Inflammatory macrophage treated with lipopolysaccharide for 1 hour (primary cell): ENCODE measurements around the gene ERBB2.
"Not testable (repeated sequence)": the region's sequence is repeated elsewhere in the genome, so short reads cannot be mapped to it uniquely, and the experiment has no call there.

ENCODE experiments used
- DNase-seq, 2 donors: peaks; one replicate each; pipeline ENCODE4 v3.0.0-alpha.2; 2020 to 2022

Gene ERBB2

GRCh38 chr17:39750131-39751015, 50.5 kb downstream of the ERBB2 start:
- no peak for DNase-seq

DNA sequence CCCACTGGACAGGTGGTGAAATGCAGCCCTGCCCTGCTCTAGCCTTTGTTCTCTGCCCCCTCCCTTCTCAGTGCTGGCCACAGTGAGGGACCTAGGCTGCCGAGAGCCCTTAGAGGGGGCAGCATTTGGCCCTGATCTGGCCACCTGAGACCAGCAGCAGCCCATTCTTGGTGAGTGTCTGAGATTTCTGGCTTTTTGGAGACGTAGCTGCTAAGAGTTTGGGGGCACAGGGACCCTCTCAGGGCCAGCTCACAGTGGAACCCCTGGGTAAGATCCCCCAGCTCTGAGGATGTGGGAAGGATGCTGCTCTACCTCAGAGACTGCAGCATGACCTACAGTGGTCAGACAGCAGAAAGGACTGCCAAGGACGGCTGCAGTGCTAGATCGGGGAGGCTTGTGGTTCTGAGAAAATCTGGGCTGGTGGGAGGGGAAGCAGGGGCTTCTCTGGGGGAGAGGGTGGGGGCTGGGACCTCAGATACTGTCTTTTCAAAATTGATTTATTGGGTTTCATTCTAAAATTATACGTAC, 51.2 kb downstream of the ERBB2 start:
- DNase-seq, result no peak

- no peak for DNase-seq
Measured at GRCh38 chr17:39751637-39752036, 51.8 kb downstream of the ERBB2 start.

- no peak for DNase-seq
Measured at GRCh38 chr17:39752241-39752881, 52.5 kb downstream of the ERBB2 start.

DNA sequence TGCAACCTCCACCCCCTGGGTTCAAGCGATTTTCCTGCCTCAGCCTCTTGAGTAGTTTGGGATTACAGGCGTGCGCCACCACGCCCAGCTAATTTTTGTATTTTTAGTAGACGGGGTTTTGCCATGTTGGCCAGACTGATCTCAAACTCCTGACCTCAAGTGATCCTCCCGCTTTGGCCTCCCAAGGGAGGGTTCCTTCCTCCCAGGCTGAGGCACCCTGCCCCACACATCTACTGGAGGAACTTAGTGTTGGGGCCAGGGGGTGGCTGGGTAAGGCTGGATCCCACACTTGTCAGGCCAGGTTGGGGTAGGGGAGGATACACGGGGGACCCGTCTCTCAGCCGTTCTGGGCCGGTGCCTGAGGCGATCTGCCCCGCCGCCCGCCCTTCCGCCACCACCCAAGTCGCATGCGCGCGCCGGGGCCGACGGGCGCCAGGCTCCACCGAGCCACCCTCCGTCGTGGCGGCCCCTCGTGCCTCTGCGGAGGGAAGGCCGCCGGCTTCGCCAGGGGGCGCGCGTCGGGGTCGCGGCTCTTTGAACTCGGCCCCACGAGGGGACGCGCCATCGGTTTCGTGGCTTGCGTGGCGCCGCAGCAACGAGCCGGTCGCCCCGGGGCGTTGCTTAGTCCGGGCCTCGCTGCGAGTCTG, 53.8 kb downstream of the ERBB2 start:
- DNase-seq, result peak in 1 of 2 donors; percentile 41

GRCh38 chr17:39754161-39754957, 54.5 kb downstream of the ERBB2 start:
- DNase-seq, result peak; percentile 92 to 96

- no peak for DNase-seq
Measured at GRCh38 chr17:39754958-39755553, 55.2 kb downstream of the ERBB2 start.

GRCh38 chr17:39755554-39756379, 55.9 kb downstream of the ERBB2 start:
- no peak for DNase-seq

GRCh38 chr17:39756380-39757079, 56.7 kb downstream of the ERBB2 start:
- no peak for DNase-seq

DNA sequence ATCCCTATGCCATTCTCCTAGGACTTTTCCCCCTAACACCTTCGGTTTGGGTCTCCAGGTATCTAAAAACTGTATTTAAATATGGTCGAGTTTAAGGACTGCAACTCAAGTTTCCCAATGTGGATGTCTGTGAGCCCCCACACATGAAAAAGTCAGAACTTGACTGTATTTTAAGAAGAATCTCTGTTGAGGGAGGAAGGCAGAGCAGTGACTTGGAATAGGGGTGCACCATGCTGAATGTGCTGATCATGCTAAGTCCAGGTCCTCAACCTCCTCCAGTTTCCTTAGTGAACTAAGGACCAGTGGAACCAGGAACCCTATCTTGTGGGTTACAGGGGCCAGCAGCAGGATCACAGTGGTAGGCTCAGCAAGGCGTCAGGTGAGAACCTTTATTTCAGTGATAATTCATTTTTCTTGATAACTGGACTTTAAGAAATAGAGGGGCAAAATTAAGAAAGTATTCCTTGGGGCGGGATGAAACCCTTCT, 57.4 kb downstream of the ERBB2 start:
- DNase-seq, result no peak

GRCh38 chr17:39757931-39758873, 58.3 kb downstream of the ERBB2 start:
- no peak for DNase-seq

DNA sequence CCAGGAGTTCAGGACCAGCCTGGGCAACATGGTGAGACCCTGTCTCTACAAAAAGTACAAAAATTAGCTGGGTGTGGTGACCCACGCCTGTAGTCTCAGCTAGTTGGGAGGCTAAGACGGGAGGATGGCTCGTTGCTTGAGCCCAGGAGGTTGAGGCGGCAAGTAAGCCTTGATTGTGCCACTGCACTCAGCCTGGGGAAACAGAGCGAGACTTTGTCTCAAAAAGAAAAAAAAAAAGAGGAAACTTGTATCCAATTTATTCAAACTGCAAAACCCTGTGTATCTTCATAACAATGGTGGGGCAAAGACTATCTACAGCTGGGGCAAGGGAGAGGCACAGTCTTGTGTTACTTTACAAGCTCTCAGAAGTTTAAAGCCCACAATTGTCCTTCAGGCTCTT, 59.3 kb downstream of the ERBB2 start:
- DNase-seq, result no peak

GRCh38 chr17:39761861-39762496, 62.1 kb downstream of the ERBB2 start:
- DNase-seq, result no peak

DNA sequence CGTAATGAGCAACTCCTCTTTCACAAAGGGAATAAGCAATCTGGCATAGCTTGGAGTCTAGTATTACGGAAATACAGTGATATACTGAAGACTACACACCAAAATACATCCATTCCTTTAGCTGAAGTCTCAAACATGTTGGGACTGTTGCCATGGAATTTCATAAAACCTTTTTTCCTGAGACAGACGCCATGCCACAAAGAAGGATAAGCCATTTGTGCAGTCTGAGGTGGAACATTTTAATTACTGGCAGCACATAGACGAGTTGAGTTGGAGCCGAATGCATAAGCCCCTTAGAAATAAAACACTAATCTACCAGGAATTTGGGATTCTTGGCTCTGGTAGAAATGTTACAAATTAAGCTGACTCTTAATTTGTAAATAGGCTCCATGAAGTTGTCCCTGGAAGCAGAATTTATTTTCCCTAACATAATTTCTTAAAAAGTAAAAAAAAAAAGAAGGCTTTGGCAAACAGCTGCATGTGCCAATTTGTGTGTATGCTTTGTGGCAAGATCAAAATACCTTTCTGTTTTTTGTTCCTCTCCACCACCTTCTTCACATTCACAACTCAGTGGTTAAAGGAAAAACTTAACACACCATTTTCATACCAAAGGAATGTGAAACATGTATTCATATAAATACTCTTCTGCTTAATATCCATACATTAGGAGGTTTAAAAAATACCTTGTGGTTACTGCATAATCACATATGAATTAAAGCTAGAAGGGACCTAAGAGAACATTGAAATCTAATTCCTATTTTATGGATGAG, 63.4 kb downstream of the ERBB2 start:
- no peak for DNase-seq

DNA sequence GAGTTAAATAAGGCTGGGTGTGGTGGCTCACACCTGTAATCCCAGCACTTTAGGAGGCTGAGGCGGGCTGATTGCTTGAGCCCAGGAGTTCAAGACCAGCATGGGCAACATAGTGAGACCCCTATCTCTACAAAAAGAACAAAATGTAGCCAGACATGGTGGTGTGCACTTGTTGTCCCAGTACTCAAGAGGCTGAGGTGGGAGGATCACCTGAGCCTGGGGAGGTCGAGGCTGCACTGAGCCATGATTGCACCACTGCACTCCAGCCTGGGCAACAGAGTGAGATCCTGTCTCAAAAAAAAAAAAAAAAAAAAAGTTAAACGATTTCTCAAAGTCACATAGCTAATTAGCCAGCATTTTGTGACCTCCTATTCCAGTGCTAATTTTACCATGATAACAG, 64.3 kb downstream of the ERBB2 start:
- DNase-seq, result not testable (repeated sequence)

DNA sequence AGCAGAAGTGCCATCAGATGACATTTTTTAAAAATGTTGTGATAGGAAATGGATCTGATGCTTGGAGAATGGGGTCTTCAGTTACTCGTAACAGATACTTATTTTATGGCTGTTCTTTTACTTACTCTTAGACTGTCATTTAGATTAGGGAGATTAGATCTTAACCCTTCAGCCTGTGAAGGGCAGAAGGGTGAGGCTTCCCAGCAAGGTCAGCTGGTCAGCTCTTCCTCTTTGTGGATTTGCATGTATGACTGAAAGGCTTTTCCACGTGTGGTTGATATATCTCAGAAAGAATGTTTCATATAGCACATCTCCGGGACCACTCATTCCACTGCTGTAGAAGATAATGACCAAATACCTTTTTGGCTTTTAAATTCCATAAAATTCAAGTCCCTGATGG, 65.3 kb downstream of the ERBB2 start:
- DNase-seq, result peak; percentile 23 to 46

GRCh38 chr17:39765766-39766165, 65.9 kb downstream of the ERBB2 start:
- DNase-seq, result no peak

- no peak for DNase-seq
Measured at GRCh38 chr17:39767147-39767546, 67.3 kb downstream of the ERBB2 start.
